Liver (tissue), 9 donors: ENCODE results near the gene RBM39. TPM values are rescaled to one million over a fixed set of nuclear protein-coding genes. Genes with fewer than 3 reads are reported as not detected.

Source experiments
- DNase-seq: peaks from one replicate; pipeline ENCODE4 v3.0.0-alpha.2; 2017; ENCODE audit warnings: low spot score
- H3K27ac ChIP-seq, 2 donors: one replicate each; pipeline ENCODE4 v1.7.0; 2013; ENCODE audit warnings: inconsistent platforms in 2 of 2, low read length in 2 of 2, control low read depth in 1 of 2, low read depth in 1 of 2, mild to moderate bottlenecking in 1 of 2
- H3K27me3 ChIP-seq, 4 donors: one replicate each; pipeline versions ENCODE4 v1.6.1 to v1.7.0; 2013; ENCODE audit warnings: low read length in 3 of 4, inconsistent platforms in 1 of 4, mild to moderate bottlenecking in 1 of 4, moderate library complexity in 1 of 4; ENCODE audit not compliant: control insufficient read depth in 4 of 4, insufficient read depth in 4 of 4
- H3K36me3 ChIP-seq, 4 donors: one replicate each; pipeline versions ENCODE4 v1.6.1 to v1.7.0; 2013; ENCODE audit warnings: low read length in 3 of 4, mild to moderate bottlenecking in 3 of 4, low read depth in 1 of 4, moderate library complexity in 1 of 4; ENCODE audit not compliant: control insufficient read depth in 4 of 4, insufficient read depth in 3 of 4
- H3K4me1 ChIP-seq, 4 donors: one replicate each; pipeline versions ENCODE4 v1.6.1 to v1.7.0; 2013; ENCODE audit warnings: low read length in 3 of 4, mild to moderate bottlenecking in 3 of 4, moderate library complexity in 1 of 4; ENCODE audit not compliant: control insufficient read depth in 4 of 4, insufficient read depth in 4 of 4
- H3K4me3 ChIP-seq, 3 donors: one replicate each; pipeline versions ENCODE4 v1.6.1 to v1.7.0; 2013; ENCODE audit warnings: low read length in 3 of 3, control low read depth in 1 of 3, low read depth in 1 of 3, mild to moderate bottlenecking in 1 of 3
- H3K9ac ChIP-seq, 2 donors: one replicate each; pipeline ENCODE4 v1.7.0; 2013; ENCODE audit warnings: low read length in 2 of 2, mild to moderate bottlenecking in 2 of 2, moderate library complexity in 2 of 2, control low read depth in 1 of 2, low read depth in 1 of 2
- H3K9me3 ChIP-seq, 4 donors: one replicate each; pipeline versions ENCODE4 v1.6.1 to v1.7.0; 2013; ENCODE audit warnings: low read length in 3 of 4; ENCODE audit not compliant: control insufficient read depth in 4 of 4
- EGR1 ChIP-seq, 2 donors: IDR thresholded peaks; 2 replicates each; pipeline ENCODE4 v1.6.1; 2016 to 2018; ENCODE audit warnings: antibody characterized with exemption in 2 of 2, low read depth in 2 of 2
- FOXA1 ChIP-seq: IDR thresholded peaks from 2 replicates; pipeline ENCODE4 v1.6.1; 2016; ENCODE audit warnings: antibody characterized with exemption
- FOXA2 ChIP-seq: IDR thresholded peaks from 2 replicates; pipeline ENCODE4 v1.6.1; 2016; ENCODE audit warnings: antibody characterized with exemption
- GABPA ChIP-seq, 2 donors: IDR thresholded peaks in 1 of 2; conservative IDR thresholded peaks in 1 of 2; 2 replicates each; pipeline ENCODE4 v1.6.1; 2016; ENCODE audit warnings: antibody characterized with exemption in 2 of 2, mild to moderate bottlenecking in 1 of 2, moderate library complexity in 1 of 2
- HNF4A ChIP-seq, 2 donors: conservative IDR thresholded peaks; 2 replicates each; pipeline ENCODE4 v1.6.1; 2016; ENCODE audit warnings: antibody characterized with exemption in 2 of 2, mild to moderate bottlenecking in 2 of 2
- HNF4G ChIP-seq: IDR thresholded peaks from 2 replicates; pipeline ENCODE4 v1.6.1; 2016; ENCODE audit warnings: antibody characterized with exemption
- JUND ChIP-seq, 2 donors: IDR thresholded peaks; 2 replicates each; pipeline ENCODE4 v1.6.1; 2016; ENCODE audit warnings: antibody characterized with exemption in 2 of 2
- NR2F2 ChIP-seq: IDR thresholded peaks from 2 replicates; pipeline ENCODE4 v1.6.1; 2016; ENCODE audit warnings: antibody characterized with exemption
- RXRA ChIP-seq, 2 donors: IDR thresholded peaks; 2 replicates each; pipeline ENCODE4 v1.6.1; 2017 to 2018; ENCODE audit warnings: antibody characterized with exemption in 2 of 2, mild to moderate bottlenecking in 1 of 2
- SP1 ChIP-seq: IDR thresholded peaks from 2 replicates; pipeline ENCODE4 v1.6.1; 2018; ENCODE audit warnings: antibody characterized with exemption, mild to moderate bottlenecking
- TAF1 ChIP-seq: conservative IDR thresholded peaks from 2 replicates; pipeline ENCODE4 v1.6.1; 2016; ENCODE audit warnings: antibody characterized with exemption, mild to moderate bottlenecking
- YY1 ChIP-seq: IDR thresholded peaks from 2 replicates; pipeline ENCODE4 v1.6.1; 2016; ENCODE audit warnings: antibody characterized with exemption, mild to moderate bottlenecking
- WGBS: extraction: QIAGEN DNeasy Blood & Tissue Kit; methylation state at CpG from one replicate; pipeline ENCODE4 v1.1.7; 2013; 5-methylcytosine and 5-hydroxymethylcytosine counted together
- polyA plus RNA-seq, 2 donors: library from polyadenylated mRNA; stranded (reverse) in 1 of 2; unstranded in 1 of 2; fragments of 200-250 nt in 1 of 2; fragments of >200 nt in 1 of 2; fragmentation: Nextera tagmentation in 1 of 2; extraction: Ambion mirVana in 1 of 2; gene quantifications; one replicate each; pipeline versions ENCODE4 v1.2.1 to v1.2.3, GENCODE V29; 2013 to 2015
- total RNA-seq, 2 donors: library from RNA; depleted of rRNA; stranded (reverse); fragments of >200 nt; gene quantifications; one replicate each; pipeline ENCODE4 v1.2.3, GENCODE V29; 2014
- TF ChIP-seq, protein P1 (sequence below): IDR thresholded peaks from 2 replicates; pipeline ENCODE4 v1.6.1; 2016; ENCODE audit warnings: antibody characterized with exemption
- TF ChIP-seq, protein P2 (sequence below): IDR thresholded peaks from 2 replicates; pipeline ENCODE4 v1.6.1; 2016; ENCODE audit warnings: antibody characterized with exemption
- TF ChIP-seq, protein P3 (sequence below): fragments of 150-350 bp; IDR thresholded peaks from 2 replicates; pipeline ENCODE4 v1.5.1; 2017; ENCODE audit warnings: improper control_type of control experiment, low read depth, low read length; ENCODE audit not compliant: missing input control
- TF ChIP-seq, protein P4 (sequence below): IDR thresholded peaks from 2 replicates; pipeline ENCODE4 v1.6.1; 2016; ENCODE audit warnings: antibody characterized with exemption, mild to moderate bottlenecking
- TF ChIP-seq, protein P5 (sequence below): IDR thresholded peaks from 2 replicates; pipeline ENCODE4 v1.6.1; 2016; ENCODE audit warnings: antibody characterized with exemption
- donor health status: healthy.
- donor health status: healthy.
- donor health status: healthy.
- donor health status: healthy.
- donor health status: healthy.

RBM39 gene
- total and polyA plus RNA-seq, 4 donors, result 57.2 to 211 (median 198) TPM

DNA sequence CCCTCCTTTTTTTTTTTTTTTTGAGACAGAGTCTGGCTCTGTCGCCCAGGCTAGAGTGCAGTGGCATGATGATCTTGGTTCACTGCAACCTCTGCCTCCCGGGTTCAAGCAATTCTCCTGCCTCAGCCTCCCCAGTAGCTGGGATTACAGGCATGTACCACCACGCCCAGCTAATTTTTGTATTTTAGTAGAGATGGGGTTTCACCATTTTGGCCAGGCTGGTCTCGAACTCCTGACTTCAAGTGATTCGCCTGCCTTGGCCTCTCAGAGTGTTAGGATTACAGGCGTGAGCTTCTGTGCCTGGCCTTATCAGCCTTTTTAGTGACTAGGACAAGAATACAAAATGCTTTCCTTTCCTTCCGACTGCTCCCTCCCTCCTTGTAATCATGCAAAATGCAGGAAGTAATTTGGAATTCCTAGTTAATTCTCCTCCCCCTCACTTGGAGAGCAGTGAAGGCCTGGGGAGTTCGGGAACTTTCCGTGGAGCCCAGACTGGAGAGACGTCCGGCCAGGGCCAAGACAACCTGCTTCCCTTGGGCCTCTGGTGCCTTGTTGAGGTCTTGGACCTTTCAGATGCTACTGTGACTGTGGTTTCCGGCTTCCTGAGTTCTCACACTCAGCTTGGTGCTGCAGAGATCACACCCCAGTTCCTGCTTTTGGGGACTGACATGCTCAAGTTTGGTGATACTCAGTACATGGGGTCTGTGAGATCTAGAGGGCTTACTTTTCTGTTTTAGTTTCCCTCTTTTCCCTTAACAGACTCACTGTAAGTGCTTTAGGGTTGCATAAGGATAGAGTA is 25.8 kb upstream of the RBM39 start:
- H3K4me1 ChIP-seq, result peaks cover 0 to 13% (median 4%) of the 10 kb centered on the region in 4 donors
- no peak overlapping the region for H3K4me3 ChIP-seq
- WGBS, result 67% methylated on average over 12 of the region's 12 CpGs
- H3K9me3 ChIP-seq, result no peaks in the 10 kb centered on the region
- TF ChIP-seq EGR1 (IDR thresholded peaks at IDR 0.05; ENCODE audit: low read depth in 2 of 2) (no peak), HNF4A (conservative IDR thresholded peaks at IDR 0.05) (no peak), RXRA (IDR thresholded peaks at IDR 0.05) (peak; percentile 18 to 29), TAF1 (peak; percentile 57), HNF4G (no peak), JUND (IDR thresholded peaks at IDR 0.05) (no peak), SP1 (peak; percentile 64), FOXA1 (no peak), YY1 (peak; percentile 31), NR2F2 (peak; percentile 84), GABPA (IDR thresholded peaks at IDR 0.05 in 1 of 2, conservative IDR thresholded peaks at IDR 0.05 in 1 of 2) (no peak)
- TF ChIP-seq, protein P1, sequence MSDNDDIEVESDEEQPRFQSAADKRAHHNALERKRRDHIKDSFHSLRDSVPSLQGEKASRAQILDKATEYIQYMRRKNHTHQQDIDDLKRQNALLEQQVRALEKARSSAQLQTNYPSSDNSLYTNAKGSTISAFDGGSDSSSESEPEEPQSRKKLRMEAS, result peak; percentile 27
- TF ChIP-seq, protein P2, sequence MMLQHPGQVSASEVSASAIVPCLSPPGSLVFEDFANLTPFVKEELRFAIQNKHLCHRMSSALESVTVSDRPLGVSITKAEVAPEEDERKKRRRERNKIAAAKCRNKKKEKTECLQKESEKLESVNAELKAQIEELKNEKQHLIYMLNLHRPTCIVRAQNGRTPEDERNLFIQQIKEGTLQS, result no peak
- TF ChIP-seq, protein P3, sequence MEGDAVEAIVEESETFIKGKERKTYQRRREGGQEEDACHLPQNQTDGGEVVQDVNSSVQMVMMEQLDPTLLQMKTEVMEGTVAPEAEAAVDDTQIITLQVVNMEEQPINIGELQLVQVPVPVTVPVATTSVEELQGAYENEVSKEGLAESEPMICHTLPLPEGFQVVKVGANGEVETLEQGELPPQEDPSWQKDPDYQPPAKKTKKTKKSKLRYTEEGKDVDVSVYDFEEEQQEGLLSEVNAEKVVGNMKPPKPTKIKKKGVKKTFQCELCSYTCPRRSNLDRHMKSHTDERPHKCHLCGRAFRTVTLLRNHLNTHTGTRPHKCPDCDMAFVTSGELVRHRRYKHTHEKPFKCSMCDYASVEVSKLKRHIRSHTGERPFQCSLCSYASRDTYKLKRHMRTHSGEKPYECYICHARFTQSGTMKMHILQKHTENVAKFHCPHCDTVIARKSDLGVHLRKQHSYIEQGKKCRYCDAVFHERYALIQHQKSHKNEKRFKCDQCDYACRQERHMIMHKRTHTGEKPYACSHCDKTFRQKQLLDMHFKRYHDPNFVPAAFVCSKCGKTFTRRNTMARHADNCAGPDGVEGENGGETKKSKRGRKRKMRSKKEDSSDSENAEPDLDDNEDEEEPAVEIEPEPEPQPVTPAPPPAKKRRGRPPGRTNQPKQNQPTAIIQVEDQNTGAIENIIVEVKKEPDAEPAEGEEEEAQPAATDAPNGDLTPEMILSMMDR, result no peak
- no peaks in the 10 kb centered on the region for H3K27me3 ChIP-seq
- peak overlapping the region; percentile 65 to 87 for H3K27ac ChIP-seq
- H3K36me3 ChIP-seq, result no peaks in the 10 kb centered on the region
- H3K9ac ChIP-seq, result peak overlapping the region in 1 of 2 donors; percentile 86
- no peak for DNase-seq

DNA sequence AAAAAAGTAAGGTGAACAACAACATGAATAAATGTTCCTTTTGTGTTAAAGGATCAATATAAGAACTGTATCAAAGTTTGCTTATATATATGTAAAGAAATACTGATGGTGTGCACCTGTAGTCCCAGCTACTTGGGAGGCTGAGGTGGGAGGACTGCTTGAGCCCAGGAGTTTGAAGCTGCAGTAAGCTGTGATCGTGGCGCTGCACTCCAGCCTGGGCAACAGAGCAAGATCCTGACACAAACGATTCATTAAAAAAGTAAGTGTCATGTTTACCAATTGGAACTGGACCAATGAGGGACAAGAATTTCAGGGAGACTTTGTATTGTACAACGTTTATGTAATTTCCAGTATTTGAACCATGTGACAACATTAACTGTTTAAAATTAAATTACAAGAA is 24.8 kb upstream of the RBM39 start:
- no peak for DNase-seq
- TF ChIP-seq, protein P4, sequence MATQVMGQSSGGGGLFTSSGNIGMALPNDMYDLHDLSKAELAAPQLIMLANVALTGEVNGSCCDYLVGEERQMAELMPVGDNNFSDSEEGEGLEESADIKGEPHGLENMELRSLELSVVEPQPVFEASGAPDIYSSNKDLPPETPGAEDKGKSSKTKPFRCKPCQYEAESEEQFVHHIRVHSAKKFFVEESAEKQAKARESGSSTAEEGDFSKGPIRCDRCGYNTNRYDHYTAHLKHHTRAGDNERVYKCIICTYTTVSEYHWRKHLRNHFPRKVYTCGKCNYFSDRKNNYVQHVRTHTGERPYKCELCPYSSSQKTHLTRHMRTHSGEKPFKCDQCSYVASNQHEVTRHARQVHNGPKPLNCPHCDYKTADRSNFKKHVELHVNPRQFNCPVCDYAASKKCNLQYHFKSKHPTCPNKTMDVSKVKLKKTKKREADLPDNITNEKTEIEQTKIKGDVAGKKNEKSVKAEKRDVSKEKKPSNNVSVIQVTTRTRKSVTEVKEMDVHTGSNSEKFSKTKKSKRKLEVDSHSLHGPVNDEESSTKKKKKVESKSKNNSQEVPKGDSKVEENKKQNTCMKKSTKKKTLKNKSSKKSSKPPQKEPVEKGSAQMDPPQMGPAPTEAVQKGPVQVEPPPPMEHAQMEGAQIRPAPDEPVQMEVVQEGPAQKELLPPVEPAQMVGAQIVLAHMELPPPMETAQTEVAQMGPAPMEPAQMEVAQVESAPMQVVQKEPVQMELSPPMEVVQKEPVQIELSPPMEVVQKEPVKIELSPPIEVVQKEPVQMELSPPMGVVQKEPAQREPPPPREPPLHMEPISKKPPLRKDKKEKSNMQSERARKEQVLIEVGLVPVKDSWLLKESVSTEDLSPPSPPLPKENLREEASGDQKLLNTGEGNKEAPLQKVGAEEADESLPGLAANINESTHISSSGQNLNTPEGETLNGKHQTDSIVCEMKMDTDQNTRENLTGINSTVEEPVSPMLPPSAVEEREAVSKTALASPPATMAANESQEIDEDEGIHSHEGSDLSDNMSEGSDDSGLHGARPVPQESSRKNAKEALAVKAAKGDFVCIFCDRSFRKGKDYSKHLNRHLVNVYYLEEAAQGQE, result no peak
- TF ChIP-seq, protein P2, result no peak
- TF ChIP-seq, protein P3, result no peak
- TF ChIP-seq EGR1 (IDR thresholded peaks at IDR 0.05; ENCODE audit: low read depth in 2 of 2) (no peak), GABPA (IDR thresholded peaks at IDR 0.05 in 1 of 2, conservative IDR thresholded peaks at IDR 0.05 in 1 of 2) (no peak), YY1 (no peak), RXRA (IDR thresholded peaks at IDR 0.05) (no peak), TAF1 (no peak), HNF4G (no peak), HNF4A (conservative IDR thresholded peaks at IDR 0.05) (no peak), JUND (IDR thresholded peaks at IDR 0.05) (no peak), FOXA1 (no peak), FOXA2 (no peak), NR2F2 (no peak)
- TF ChIP-seq, protein P1, result no peak
- TF ChIP-seq, protein P5, sequence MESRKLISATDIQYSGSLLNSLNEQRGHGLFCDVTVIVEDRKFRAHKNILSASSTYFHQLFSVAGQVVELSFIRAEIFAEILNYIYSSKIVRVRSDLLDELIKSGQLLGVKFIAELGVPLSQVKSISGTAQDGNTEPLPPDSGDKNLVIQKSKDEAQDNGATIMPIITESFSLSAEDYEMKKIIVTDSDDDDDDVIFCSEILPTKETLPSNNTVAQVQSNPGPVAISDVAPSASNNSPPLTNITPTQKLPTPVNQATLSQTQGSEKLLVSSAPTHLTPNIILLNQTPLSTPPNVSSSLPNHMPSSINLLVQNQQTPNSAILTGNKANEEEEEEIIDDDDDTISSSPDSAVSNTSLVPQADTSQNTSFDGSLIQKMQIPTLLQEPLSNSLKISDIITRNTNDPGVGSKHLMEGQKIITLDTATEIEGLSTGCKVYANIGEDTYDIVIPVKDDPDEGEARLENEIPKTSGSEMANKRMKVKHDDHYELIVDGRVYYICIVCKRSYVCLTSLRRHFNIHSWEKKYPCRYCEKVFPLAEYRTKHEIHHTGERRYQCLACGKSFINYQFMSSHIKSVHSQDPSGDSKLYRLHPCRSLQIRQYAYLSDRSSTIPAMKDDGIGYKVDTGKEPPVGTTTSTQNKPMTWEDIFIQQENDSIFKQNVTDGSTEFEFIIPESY, result no peak
- peaks cover 0 to 9% (median 0%) of the 10 kb centered on the region in 4 donors for H3K4me1 ChIP-seq
- no peaks in the 10 kb centered on the region for H3K36me3 ChIP-seq
- H3K27me3 ChIP-seq, result no peaks in the 10 kb centered on the region
- 60% methylated on average over 4 of the region's 4 CpGs for whole genome bisulfite sequencing
- H3K9me3 ChIP-seq, result no peaks in the 10 kb centered on the region
- no peak overlapping the region for H3K9ac ChIP-seq
- no peak overlapping the region for H3K4me3 ChIP-seq
- H3K27ac ChIP-seq, result no peak overlapping the region
